Esophagus (tissue), 2 donors: ENCODE results near the gene CUL4B. TPM values are rescaled to one million over a fixed set of nuclear protein-coding genes. Genes with fewer than 3 reads are reported as not detected.
"Not testable (repeated sequence)": the region's sequence is repeated elsewhere in the genome, so short reads cannot be mapped to it uniquely, and the experiment has no call there.

Experiments used
- H3K27ac ChIP-seq, 2 donors: one replicate each; pipeline ENCODE4 v1.5.1; 2013; ENCODE audit warnings: low read depth in 2 of 2, mild to moderate bottlenecking in 2 of 2, inconsistent platforms in 1 of 2, low read length in 1 of 2, moderate library complexity in 1 of 2
- H3K27me3 ChIP-seq, 2 donors: one replicate each; pipeline ENCODE4 v1.6.1; 2013; ENCODE audit warnings: low read length in 2 of 2, control low read depth in 1 of 2, mild to moderate bottlenecking in 1 of 2; ENCODE audit not compliant: insufficient read depth in 2 of 2, control insufficient read depth in 1 of 2
- H3K36me3 ChIP-seq, 2 donors: one replicate each; pipeline ENCODE4 v1.6.1; 2013; ENCODE audit warnings: low read length in 1 of 2; ENCODE audit not compliant: control insufficient read depth in 2 of 2, insufficient read depth in 2 of 2
- H3K4me1 ChIP-seq, 2 donors: one replicate each; pipeline ENCODE4 v1.6.1; 2013; ENCODE audit warnings: low read length in 1 of 2; ENCODE audit not compliant: control insufficient read depth in 2 of 2, insufficient read depth in 2 of 2
- H3K4me3 ChIP-seq, 2 donors: one replicate each; pipeline ENCODE4 v1.5.1; 2013; ENCODE audit warnings: low read length in 2 of 2, mild to moderate bottlenecking in 2 of 2, low read depth in 1 of 2, moderate library complexity in 1 of 2
- H3K9me3 ChIP-seq, 2 donors: one replicate each; pipeline ENCODE4 v1.6.1; 2013; ENCODE audit warnings: mild to moderate bottlenecking in 2 of 2, low read depth in 1 of 2, low read length in 1 of 2, moderate library complexity in 1 of 2; ENCODE audit not compliant: control insufficient read depth in 2 of 2, insufficient read depth in 1 of 2
- WGBS, 2 donors: extraction: QIAGEN DNeasy Blood & Tissue Kit; methylation state at CpG; one replicate each; pipeline ENCODE4 v1.1.7; 2013; 5-methylcytosine and 5-hydroxymethylcytosine counted together
- polyA plus RNA-seq, 2 donors: library from polyadenylated mRNA; stranded (reverse); fragments of 200-250 nt; gene quantifications; one replicate each; pipeline ENCODE4 v1.2.3, GENCODE V29; 2013
- donor health status: healthy with polysubstance abuse.
- donor health status: Bipolar disorder and iron deficiency.

CUL4B gene
- polyA plus RNA-seq, 2 donors, result 16.7 to 24.2 TPM

DNA sequence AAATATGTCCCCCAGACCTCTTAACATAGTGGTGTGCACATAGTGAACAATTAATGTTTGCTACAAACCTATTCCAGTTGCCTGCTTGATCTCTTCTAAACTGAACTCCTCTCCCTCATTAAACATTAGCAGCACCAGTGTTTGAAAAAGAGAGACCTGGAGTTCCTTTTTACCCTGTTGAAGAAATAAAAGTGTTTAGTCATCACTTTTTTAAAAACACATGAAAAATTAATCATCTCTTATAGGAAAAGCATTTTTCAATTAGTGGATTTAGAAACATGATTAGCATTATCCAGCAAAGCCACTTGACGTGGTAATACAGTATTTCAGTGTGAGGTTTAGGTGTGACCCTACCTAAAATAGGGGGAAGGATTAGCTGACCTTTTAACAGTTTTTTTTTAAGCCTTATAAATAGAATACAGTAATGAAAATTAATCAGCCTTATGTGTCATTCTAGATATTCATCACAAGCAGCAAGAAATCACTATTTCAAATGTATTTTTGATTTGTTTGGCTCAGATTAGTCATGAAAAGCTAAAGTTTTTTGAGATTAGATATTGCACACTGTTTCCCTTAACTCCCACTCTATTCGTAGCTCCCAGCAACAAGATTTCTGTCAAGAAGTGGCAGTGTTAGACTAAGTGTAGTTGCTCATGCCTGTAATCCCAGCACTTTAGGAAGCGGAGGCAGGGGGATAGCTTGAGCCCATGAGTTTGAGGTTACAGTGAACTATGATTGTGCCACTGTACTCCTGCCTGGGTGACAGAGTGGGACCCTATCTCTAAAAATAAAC lies 26.2 kb downstream of the CUL4B start:
- Histone ChIP-seq H3K4me1 (no peaks in the 10 kb centered on the region), H3K4me3 (no peak overlapping the region)
- 75 to 89% methylated on average over 3 of the region's 3 CpGs for WGBS, 2 donors

DNA sequence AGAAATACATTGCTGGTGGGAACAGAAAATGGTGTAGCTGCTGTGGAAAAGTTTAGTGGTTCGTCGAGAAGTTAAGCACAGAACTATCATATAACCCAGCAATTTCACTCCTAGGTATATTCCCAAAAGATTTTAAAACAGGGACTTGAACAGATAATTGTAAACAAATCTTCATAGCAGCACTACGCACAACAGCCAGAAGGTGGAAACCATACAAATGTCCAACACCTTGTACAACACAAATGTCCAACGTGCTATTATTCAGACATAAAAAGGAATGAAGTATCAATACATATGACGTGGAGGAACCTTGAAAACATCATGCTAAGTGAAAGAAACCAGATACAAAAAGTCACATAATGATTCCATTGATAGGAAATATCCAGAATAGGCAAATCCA lies 37.9 kb downstream of the CUL4B start:
- Histone ChIP-seq H3K27ac (no peak overlapping the region), H3K27me3 (no peaks in the 10 kb centered on the region), H3K4me3 (no peak overlapping the region), H3K4me1 (no peaks in the 10 kb centered on the region), H3K9me3 (no peaks in the 10 kb centered on the region), H3K36me3 (no peaks in the 10 kb centered on the region)
- 82 to 95% methylated on average over 5 of the region's 5 CpGs for WGBS, 2 donors

More for the DNA sequence above, 26.2 kb downstream of the CUL4B start:
- H3K36me3 ChIP-seq, result peaks cover 2 to 3% of the 10 kb centered on the region in 2 donors
- H3K27me3 ChIP-seq, result no peaks in the 10 kb centered on the region
- no peak overlapping the region for H3K27ac ChIP-seq
- no peaks in the 10 kb centered on the region for H3K9me3 ChIP-seq

DNA sequence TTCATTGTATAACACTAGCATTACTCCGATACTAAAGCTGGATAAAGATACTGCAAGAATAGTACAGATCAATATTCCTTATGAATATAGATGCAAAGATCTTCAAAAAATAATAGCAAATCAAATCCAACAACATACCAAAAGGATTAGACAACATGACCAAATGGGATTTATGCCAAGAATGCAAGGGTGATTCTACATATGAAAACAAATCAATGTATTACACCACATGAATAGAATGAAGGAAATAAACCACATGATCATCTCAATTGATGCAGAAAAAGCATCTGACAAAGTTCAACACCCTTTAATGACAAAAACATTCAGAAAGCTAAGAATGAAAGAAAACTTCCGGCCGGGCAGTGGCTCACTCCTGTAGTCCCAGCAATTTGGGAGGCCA lies 42.8 kb downstream of the CUL4B start:
- no peaks in the 10 kb centered on the region for H3K36me3 ChIP-seq
- no peak overlapping the region for H3K4me3 ChIP-seq
- H3K4me1 ChIP-seq, result no peaks in the 10 kb centered on the region
- no peaks in the 10 kb centered on the region for H3K9me3 ChIP-seq
- H3K27ac ChIP-seq, result no peak overlapping the region
- no peaks in the 10 kb centered on the region for H3K27me3 ChIP-seq
- 86 to 92% methylated on average over 3 of the region's 3 CpGs for WGBS, 2 donors

DNA sequence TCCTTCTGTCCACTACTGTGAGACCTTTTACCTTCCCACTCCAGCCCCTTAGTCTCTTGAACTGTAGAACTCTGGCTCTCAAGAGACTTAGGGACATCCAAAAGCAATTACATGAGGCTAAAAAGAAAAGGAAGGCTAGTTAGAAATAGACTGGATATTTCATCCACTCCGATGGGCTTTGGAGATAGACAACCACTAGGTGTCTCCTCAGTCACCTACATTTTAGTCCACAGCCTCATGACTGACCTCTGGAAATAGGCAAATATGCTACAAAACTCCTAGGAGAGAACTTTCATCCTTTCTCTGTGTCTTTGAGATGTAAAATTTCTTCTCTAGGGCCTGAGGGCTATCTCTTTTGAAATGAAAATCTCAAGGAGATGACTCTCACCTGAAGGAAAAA lies 46.5 kb downstream of the CUL4B start:
- 32 to 69% methylated on average over 1 of the region's 1 CpG for WGBS, 2 donors
- H3K4me3 ChIP-seq, result no peak overlapping the region
- H3K4me1 ChIP-seq, result no peaks in the 10 kb centered on the region
- no peaks in the 10 kb centered on the region for H3K36me3 ChIP-seq
- no peaks in the 10 kb centered on the region for H3K9me3 ChIP-seq
- H3K27ac ChIP-seq, result no peak overlapping the region
- no peaks in the 10 kb centered on the region for H3K27me3 ChIP-seq

DNA sequence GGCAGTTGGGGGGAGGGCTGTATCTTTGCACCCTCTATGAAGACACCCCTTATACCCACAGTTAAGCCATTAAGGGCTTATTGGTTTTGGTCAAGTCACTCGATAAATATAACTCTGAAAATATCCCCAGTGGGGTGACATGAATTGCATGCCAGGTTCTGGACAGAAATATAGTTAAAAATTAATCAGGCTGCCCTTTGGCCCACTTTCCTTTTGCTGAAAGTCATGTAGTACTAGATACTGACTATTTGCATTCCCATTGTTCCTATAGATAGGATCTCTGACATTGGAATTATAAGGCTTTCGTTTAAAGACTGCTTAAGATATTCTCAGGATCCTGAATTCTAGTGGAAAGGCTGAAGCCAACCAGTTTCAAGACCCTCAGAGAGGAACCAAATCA lies 48.1 kb downstream of the CUL4B start:
- no peaks in the 10 kb centered on the region for H3K4me1 ChIP-seq
- no peaks in the 10 kb centered on the region for H3K27me3 ChIP-seq
- H3K27ac ChIP-seq, result no peak overlapping the region
- 63 to 77% methylated on average over 2 of the region's 2 CpGs for WGBS, 2 donors
- H3K9me3 ChIP-seq, result no peaks in the 10 kb centered on the region
- H3K36me3 ChIP-seq, result no peaks in the 10 kb centered on the region
- no peak overlapping the region for H3K4me3 ChIP-seq

DNA sequence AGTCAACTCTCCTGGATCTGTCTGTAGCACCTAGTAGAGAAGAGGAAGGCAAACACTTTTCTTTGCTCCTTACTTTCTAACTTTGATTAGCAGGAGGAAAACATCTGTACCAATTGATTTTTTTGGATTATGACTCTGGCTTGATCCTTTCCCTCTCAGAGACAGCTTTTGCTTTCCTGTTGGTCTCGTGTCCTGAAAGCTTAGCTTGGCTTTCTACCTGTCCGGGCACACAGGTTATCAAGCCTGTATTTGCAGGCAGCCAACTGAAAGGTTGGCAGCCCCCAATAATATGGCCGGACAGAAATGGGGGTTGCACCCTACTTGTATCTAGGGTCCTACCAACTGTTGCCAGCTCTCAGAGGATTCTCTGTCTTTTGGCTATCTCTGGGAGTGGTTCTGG lies 48.5 kb downstream of the CUL4B start:
- H3K27me3 ChIP-seq, result no peaks in the 10 kb centered on the region
- no peak overlapping the region for H3K4me3 ChIP-seq
- no peaks in the 10 kb centered on the region for H3K36me3 ChIP-seq
- H3K4me1 ChIP-seq, result no peaks in the 10 kb centered on the region
- H3K9me3 ChIP-seq, result no peaks in the 10 kb centered on the region
- no peak overlapping the region for H3K27ac ChIP-seq
- 67 to 91% methylated on average over 3 of the region's 3 CpGs for WGBS, 2 donors

DNA sequence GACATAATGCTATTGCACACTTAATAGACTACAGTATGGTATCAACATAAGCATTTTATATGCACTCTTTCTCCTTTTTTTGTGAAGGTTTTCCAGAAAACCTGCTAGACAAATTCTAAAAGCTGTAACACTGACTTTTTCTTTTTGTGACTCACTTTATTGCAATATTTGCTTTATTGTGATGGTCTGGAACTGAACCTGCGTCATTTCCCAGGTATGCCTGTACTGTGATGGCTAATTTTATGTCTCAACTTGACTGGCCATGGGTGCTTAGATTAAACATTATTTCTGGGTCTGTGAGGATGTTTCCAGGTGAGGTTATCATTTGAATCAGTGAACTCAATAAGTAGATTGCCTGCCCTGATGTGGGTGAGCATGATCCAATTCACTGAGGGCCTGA lies 56.2 kb downstream of the CUL4B start:
- 61 to 85% methylated on average over 1 of the region's 1 CpG for WGBS, 2 donors
- H3K4me3 ChIP-seq, result no peak overlapping the region
- H3K9me3 ChIP-seq, result no peaks in the 10 kb centered on the region
- H3K27ac ChIP-seq, result no peak overlapping the region
- H3K36me3 ChIP-seq, result no peaks in the 10 kb centered on the region
- H3K27me3 ChIP-seq, result no peaks in the 10 kb centered on the region
- no peaks in the 10 kb centered on the region for H3K4me1 ChIP-seq

DNA sequence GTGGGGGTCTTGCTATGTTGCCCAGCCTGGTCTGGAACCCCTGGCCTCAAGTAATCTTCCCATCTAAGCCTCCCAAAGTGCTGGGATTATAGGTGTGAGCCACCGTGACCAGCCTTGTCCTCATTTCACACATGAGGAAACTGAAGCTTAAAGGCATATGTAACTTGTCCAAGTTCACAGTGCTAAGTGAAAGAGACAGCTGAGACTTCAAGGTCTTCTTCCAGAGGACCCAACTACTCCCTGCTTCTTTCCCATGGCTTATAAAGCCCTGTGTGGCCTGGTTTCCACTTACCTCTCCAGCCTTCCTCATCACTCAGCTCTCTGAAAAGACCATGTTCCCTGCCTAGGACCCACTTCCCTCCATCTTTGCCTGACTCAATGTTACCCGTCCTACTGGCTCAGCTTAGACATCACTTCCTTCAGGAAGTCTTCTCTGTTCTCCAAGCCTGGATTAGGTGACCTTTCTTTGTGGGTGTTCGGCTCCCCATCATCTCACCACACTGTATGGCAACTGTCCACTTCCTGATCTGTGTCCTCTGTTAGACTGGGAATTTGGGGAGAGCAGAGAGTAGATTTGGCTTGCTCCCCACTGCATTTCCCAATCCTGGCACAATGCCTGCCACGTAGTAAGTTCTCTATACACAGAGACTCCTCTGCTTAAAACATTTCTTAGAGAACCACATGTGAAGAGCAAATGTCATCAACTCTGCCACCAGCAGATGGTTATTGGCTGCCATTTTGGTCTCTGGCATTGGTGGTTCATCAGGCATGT lies 61.3 kb downstream of the CUL4B start:
- Histone ChIP-seq H3K4me1 (no peaks in the 10 kb centered on the region), H3K9me3 (no peaks in the 10 kb centered on the region), H3K27ac (no peak overlapping the region), H3K27me3 (no peaks in the 10 kb centered on the region), H3K4me3 (no peak overlapping the region), H3K36me3 (no peaks in the 10 kb centered on the region)
- 51 to 52% methylated on average over 4 of the region's 4 CpGs for WGBS, 2 donors

DNA sequence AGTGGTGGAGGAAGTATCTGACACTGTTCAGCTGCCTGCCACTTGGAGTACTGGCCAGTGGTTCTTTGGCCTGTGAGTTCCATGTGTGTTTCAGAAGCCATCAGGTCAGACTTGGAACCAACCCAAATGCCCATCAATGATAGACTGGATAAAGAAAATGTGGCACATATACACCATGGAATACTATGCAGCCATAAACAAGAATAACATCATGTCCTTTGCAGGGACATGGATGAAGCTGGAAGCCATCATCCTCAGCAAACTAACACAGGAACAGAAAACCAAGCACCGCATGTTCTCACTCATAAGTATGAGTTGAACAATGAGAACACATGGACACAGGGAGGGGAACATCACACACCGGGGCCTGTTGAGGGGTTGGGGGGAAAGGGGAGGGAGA lies 70.6 kb downstream of the CUL4B start:
- H3K36me3 ChIP-seq, H3K9me3 ChIP-seq, H3K27me3 ChIP-seq, H3K4me3 ChIP-seq, H3K4me1 ChIP-seq, H3K27ac ChIP-seq: not testable (repeated sequence)
- 91 to 94% methylated on average over 2 of the region's 2 CpGs for WGBS, 2 donors

DNA sequence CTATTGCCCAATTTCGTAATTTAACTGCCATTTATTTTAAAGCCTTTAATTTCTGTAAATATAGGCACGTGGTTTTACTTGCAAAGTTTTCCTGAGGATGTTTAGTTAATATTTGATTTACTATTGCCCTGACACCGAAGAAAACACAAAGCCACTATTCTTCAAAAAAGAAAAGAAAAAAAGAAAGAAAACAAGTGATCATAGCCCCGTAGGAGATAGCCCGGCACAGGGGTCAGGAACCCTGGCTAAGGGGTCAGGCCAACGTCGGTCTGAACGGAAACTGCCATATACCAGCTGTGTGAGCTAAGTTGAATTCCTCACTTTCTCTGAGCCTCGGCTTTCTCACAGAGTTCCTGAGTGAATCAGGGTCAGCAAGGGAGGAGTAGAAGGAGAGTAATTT lies 74.0 kb downstream of the CUL4B start:
- WGBS, 2 donors, result 49 to 57% methylated on average over 9 of the region's 9 CpGs
- Histone ChIP-seq H3K27ac (no peak overlapping the region), H3K4me3 (no peak overlapping the region), H3K4me1 (no peaks in the 10 kb centered on the region), H3K27me3 (no peaks in the 10 kb centered on the region), H3K9me3 (peaks cover 0 to 3% of the 10 kb centered on the region in 2 donors), H3K36me3 (no peaks in the 10 kb centered on the region)
